ENCODE data around the gene ABLIM2.

Gene ABLIM2

DNA sequence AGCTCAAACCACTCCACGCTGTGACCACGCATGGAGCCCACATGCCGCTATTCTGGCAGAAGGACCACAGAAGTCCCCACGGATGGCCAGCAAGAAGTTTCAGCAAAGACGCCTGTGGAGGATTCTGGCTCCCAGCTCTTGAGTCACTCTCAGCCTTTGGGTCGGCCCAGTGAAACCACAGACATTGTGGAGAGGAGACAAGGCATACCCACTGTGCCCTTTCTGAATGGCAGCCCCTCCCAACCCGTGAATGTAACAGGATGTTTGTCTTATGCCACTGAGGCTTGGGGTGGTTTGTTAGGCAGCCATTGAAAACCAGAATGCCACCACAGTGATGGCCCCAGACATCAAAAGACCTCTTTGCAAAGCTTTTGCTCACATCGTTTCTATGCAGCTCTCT is 42.7 kb downstream of the ABLIM2 start:
- DNase-seq: no peak

DNA sequence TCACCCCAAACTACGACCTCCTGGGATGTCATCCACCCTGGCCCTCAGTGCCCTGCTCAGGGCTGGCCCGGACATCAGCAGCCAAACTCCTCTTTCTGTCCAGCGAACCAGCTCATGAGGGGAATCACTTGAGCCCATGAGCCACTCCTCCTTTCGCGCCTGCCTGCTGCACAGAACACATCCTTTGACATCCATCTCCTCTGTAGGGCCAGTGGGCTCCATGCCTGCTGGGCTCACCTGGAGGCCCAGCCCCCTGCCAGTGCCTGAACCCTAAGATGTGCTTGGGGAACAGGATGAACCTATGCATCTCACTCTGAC is 43.5 kb downstream of the ABLIM2 start:
- DNase-seq: no peak

DNA sequence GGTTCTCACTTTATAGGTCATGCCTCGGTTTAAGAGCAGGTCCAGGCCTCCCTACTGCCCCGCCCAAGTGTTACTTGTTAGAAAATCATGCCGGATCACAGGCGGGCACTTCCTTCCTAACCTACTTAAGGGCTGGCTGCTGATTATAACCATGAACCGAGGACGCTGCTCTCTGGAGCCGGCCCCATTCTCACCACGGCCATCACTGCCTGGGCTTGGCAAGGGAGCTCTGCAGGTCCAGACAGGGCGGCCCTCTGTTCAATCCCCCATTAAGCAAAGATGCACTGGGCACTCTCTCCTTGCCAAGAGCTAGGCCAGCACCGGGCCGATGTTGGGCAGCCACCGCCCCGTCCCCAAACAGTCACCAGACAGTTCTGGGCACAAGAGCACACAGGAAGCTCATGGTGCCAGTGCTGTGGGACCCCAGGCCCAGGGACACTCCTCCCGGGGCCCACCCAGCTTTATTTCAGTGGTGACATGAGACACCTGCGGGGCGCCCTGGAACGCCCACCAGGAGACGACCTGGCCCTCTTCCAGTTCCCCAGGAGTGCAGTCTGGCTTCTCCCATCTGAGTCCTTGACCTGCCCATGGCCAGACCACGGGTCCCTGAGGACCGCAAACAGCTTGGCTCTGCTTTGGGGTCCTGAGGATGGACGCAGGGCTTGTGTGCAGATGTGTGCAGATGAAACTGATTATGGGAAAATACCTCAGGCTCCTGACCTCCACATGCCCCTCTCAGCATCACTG is 44.0 kb downstream of the ABLIM2 start:
- DNase-seq: peak in 1 of 2 experiments; percentile 13

DNA sequence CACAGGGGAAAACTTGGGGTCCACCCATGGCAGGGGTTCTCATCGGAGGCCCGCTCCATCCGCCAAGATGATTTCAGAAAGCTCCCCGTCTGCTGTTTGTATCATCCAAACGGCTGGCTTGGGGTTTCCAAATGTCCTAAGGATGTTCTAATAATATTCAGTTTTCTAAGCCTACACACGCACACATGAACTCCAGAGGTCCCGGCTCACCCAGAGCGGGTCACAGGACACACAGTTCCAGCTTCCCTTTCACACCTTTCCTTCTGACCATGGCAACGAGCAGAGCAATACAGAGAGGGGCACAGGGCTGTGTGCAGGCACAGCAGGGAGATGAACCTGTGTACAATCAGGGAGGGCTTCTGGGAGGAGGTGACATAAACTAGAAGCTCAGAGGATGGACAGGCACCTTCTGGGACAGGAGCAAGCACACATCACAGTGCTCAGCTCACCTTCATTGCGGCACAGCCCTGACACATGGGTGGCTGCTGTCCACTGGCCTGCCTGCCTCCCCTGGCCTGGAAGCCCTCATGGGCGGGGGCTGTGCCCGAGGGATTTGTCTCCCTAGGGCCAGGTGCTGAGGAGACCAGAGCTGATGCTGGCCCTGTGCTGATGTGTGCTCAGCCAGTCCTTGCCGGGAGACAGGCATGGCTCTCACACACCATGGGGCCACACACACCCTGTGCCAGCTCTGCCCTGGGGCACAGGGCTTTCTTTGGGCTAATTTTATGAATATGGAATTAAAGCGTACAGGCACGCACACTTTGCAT is 44.8 kb downstream of the ABLIM2 start:
- peak in 1 of 2 experiments; percentile 43 for DNase-seq

DNA sequence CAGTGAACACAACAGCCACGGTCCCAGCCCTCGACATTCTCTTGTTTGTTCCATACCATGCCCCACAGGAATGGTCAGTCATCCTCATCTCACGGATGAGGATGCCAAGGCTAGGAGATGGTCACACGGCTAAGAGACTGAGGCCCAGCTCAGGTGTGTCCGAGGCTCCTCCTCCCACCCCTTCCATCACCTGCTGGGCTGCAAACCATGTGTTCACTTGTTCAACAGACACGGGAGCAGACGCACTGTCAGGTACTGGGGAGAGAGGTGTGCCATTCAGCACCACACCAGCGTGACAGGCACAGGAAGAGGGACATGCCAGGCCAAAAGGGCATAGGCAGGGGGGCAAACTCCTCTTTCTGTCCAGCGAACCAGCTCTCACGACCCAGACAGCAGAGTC is 45.9 kb downstream of the ABLIM2 start:
- peak in 1 of 2 experiments; percentile 52 for DNase-seq

DNA sequence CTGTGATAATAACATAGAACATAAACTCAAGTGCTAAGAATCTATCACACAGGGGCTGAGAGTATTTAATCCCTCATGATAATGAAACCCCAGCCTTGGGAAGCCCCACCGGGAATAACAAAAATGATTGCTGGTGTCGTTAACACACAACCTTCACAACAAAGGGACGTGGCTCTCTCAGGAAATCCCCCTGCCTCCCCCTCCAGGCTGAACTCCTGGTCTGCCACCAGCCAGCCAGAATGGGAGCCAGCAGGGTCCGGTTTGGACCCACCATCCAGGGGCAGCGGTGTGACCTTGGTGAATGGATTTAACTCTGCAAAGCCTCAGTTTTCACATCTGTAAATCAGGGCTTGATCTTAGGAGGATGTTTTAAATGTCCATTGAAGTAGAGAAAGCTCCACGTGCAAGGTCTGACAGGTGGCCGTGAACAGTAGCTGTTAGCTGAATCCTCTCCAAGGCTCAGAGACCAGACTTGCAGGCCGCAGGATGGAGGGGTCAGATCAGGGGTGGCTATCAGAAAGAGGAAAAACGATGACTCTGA is 46.5 kb downstream of the ABLIM2 start:
- DNase-seq: no peak

DNA sequence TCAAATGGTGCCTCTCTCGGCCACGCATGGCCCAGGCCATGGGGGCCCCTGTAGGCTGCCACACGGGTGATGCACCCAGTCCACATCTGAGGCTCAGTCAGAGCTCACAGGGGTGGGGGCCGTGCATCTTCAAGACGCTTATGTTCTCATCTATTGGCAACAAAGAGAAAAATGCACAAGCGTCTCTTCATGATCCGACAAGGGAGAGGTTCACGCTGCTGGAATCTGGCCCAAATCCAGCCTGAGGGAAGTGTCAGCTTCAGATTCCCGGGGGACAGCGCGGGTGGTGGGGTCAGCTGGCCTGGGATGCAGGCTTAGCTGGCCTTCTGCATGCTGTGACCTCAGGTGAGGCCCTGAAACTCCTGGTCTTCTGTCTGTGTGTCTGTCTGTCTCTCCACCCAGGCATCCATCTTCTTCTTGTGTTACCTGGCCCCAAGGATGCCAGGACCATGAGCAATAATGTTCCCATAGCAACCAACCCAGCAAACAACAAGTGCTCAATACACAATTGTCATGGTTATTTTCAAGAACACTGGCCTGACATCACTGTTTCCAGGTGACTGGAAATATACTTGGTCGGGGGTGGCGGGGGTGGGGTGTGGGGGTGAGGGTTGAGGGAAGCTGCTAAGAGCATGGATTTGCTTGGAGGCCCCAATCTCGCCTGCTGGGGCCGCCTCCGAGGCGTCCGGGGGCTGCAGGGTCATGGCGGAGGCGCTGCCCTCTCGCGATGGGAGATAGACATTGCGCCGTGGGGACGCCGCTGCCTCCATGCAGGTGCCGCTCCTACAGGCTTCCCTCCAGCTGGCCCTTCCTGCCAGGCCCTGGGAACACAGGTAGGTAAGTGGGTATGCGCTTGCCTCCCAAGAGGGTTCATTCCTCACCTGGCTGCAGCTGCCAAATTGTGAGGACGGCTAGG is 48.3 kb downstream of the ABLIM2 start:
- DNase-seq: peak in 1 of 2 experiments; percentile 39

DNA sequence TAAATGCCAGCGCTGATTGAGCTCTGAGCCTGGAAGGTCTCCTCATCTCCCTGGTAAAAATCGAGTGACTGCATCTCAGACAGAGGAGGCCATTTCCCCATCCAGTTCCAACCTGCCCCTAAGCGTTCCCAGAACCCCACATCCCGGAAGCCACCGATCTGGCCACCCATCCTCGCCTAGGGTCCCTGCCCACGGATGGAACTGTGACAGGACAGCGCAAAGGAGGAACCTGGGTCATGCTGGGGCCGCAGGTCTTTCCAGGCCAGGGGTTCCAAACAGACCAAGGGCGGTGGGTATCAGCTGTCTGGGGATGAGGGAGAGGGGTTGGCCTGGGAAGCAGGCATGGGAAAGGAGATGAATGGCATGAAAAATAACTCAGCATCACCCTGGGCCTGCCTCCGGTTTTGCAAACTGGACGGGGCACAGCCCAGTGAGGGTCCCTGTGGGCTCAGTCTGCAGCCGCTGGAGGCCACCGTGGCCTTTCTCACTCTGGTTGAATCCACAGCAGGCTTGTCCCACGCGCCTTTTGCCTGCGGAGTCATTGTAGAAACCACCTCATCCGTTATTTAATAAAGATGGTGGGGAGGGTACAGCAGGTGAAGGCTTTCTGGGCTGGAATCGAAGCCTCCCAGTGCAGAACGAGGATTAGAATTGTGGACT is 49.1 kb downstream of the ABLIM2 start:
- no peak for DNase-seq

DNA sequence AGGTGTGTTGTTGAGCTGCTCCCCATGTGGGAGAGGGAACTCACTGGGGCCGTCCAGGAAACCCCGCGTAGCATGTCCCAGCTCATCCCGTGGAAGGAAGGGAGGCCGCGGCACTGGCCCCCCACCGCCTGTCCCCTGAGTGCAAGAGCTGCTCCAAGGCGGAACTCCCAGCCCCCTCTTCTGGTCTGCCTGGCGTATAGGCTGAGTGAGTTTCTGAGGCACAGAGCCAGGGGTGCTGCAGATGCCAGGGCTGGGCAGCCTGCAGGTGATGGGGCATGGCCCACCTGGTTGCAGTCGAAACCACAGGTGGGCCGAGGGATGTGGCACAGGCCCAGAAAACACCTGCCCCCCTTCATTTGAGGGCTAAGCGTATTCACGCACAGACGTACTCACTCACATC is 49.6 kb downstream of the ABLIM2 start:
- no peak for DNase-seq

DNA sequence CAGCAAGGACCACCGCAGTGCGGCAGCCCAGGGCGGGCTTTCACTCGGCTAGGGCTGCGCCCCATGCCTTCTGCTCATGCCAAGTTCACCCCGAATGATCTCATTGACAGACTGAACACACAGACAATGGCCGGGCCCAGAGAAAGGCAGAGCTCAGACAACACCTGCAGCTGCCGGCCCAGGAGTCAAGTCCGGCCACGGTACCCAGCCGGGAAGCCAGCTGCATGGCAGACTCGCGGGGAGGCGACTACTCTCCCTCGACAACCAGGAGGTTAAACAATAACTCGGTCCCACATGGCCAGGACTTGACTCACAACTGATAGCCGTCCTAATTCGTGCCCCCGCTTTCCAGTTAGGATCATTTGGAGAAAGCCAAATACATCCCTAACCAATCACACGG is 50.4 kb downstream of the ABLIM2 start:
- peak in 1 of 2 experiments; percentile 18 for DNase-seq

DNA sequence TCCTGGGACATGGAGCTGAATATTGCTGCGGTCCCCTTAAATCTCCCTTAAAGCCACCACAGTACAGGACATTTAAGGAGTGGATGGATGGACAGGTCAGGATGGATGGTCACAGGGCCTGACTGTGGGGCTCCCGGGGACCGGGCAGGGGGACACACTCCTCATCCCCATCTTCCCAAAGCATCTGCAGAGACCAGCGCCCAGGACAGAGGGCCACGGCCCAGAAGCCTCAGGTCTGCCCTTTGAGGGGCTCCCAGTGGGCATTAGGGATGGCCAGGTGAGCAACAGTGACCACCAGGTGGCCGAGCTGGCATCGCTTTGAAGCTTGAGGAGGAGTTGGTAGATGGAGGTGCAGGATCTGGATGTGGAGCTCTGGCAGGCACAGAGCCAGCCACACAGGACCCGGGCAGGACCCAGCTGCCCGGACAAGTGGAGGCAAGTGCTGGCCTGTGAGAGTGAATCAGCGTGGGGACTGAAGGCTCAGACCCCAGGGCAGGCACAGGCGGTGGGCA is 51.4 kb downstream of the ABLIM2 start:
- DNase-seq: no peak

DNA sequence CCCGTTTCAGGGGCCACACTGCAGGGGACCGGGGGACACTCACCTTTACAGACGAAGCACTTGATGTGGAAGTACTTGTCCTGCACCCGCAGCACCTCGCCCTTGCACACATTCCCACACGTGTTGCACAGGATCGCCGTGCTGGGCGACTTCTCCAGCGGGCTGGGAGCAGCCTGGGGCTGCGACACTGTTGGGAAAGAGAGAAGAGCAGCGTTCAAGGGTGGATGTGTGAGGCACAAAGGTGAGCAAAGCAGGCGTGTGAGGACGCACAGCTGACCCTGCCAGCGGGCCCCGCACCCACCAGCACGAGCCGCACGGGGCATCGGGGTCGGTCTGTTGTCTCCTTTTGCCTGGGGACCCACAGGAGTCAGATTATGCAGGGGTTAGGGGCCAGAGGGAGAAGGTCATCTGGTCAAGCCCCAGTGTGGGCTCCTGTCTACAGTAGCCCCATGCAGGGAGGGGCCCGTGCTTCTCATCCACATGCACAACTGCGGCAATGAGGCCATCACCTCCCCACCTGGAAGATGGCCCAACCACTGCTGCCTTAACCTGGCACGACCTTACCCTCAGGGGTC is 52.1 kb downstream of the ABLIM2 start:
- no peak for DNase-seq

DNA sequence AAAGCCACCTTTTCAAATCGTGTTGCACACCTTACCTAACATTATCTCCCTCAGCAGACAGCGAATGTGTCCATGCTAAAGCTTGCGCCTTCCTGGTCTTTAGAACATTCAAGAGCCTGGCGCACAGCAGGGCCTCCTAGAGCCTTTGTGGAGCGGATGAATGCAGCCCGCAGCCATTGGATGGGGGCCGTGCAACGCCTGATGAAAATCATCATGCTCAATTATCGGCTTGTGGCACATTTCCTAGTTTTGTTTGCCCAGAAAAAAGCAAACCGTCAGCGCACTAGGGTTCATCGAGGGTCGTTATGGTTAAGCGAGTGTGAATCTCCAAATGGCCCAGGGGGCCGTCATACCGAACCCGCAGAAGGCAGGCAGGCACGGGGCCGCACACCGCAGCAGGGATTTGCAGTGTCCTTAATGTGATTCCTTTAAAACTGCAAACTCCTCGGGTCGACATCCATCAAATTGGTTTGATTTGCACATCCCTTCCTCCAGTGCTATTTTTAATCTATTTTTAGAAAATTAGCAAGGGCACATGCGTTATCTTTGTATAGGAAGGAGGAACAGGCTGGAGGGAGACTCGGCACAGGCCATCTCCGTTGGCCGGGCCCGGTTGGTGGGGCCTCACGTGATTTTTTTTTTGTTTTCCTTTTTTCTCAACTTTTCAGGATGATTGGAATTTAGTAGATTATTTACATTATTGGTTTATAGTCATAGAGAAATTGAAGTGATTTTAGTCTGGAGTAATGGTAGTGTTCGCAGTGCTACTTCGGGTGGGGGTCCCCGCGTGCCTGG is 53.1 kb downstream of the ABLIM2 start:
- DNase-seq: no peak

DNA sequence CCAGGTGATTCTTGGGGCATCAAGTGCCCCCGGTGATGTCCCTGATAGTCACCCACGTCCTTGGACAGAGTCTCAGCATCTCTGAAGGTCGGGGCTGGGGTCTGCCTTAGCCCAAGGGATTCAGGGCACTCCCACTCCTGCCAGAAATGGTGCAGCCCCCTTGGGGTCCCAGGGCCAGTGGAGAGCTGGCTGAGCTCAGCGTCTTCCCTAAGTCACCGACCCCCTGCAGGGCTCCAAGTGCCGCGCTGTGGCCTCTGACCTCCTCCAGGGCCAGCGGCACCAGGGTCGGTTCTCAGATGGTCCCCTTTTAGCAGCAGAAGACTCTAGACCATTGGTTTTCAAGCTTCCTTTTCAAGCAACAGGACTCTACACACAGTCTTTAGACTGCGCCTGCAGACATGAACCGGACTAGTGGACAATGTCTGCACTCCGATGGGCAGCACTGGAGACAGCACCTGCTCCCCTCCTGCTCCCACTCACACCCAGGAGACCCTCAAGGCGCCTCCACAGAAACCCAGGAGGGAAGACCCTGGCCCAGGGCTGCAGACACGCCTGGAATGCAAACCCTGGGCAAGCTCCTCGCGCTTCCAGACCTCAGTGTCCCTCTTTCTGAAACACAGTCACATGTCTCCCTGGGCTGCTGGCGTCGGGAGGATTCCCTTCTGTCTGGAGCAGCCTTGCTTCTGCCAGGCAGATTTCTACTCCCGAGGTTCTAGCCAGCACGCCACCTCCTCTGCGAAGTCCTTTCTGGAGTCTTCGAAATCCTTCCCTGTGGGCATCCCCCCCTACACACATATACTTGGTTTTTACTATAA is 53.9 kb downstream of the ABLIM2 start:
- no peak for DNase-seq

DNA sequence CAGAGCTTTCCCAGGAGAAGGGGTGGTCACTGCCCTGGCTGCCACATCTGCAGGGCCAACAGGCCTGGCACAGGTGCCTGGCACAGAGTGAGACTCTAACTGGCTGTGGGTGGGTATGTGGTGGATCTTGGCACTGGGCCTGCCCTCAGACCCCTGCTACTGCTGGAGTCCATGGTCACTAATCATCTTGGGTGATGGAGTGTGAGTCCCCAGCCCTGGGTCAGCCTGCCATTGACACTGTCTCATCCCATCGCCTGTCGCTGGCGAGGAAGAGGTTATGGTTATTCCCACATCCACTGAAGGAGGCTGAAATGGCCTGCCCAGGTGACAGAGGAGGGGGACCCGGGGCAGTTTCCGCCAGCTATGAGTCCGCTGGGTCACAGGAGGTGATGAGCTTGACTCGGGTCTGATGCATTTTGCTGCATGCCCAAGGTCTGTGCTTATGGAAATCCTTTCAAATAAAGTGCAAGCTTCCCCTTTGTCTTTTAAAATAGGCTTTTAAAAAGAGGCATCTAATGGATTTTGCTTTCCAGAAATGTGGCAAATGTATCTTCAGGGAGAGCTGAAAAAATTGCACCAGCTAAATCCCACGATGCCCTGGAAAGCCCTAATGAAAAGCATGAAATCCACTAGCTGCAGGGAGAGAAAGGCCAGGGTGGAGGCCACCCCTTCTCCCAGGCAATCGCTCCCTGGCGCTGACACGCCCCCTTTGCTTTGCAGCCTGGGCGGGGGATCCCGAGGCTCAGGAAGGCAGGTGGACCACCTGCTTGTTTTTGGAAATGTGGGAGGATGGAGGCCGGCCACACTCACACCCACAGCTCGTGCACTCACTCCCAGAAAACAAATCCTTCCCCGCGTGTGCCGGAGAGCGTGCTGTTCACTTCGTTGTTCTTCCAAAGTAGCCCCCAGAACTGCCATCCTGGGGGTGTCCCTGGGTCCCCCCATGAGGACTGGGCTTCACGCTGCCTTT is 54.9 kb downstream of the ABLIM2 start:
- no peak for DNase-seq

DNA sequence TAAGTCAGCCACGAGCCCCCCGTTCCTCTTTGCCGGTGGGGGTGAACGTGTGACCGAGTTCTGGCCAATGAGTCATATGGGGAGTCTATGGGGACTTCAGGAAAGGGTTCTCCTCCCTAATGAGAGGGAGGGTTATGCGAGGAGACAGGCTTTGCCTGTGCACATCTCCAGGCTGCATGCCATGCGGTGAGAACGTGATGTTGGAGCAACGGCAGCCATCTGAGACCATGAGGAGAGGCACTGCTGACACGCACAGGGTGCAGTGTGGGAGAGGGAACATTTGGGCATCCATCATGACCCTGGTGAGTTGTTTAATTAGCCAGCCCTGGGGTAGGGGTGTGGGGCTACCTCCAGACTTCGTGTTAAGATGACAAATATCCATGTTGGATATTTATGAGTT is 55.8 kb downstream of the ABLIM2 start:
- DNase-seq: no peak

DNA sequence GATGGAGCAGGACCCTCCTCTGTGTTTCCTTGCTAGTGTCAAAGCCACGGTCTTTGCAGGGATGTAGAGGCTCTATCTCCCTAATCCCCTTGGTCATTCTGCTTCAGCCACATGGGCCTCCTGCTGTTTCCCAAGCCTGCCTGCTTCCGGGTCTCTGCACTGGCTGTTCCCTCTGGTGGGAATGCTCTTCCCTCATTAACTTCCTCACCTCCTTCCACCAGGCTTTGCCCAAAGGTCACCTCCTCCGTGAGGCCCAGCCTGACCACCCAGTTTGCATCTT is 56.6 kb downstream of the ABLIM2 start:
- DNase-seq: no peak

DNA sequence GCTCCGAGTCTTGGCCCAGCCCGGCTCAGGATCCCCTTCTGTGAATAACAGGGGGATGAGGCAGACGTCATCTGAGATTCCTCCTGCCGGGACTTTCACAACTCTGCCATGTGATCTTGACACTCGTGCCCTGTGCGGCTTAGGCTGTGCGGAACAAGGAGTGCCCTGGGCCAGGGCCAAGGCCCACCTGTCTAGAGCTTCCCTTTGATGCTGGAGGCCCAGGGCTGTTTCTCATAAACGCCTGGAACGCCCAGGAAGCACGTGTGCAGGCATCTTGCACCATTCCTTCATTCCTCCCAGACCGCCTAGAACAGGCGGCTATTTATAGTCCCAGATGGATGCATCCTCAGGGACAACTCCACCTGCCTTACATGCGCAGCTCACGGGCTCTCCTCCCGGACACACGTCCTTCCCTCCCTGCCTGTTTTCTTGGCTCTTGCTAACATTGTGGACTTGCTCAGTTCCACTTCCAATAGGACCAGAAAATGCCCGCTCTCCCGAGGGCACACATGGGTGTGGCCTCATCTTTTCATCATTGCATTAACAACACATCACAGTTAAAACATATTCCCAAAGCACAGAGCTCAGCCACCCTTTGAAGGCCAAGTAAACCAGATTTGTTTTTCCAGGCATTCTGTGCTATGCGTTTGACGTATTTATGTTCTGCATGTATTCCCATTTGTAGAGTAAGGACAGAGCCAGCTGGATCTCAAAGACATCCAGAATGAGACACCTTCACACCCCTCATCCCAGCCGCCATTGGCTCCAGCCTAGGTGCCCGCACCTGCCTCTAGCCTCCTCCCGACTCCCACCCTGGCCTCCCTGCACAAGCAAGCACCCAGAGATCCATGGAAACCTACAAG is 57.2 kb downstream of the ABLIM2 start:
- no peak for DNase-seq

Measured in NCI-H526 (cell line).